Activated CD8-positive, alpha-beta memory T cell treated with anti-CD3 and anti-CD28 coated beads, Interleukin-2, amount 50 U/mL, for 4 hours (primary cell): ENCODE results near the gene SYNDIG1L.
"Not testable (repeated sequence)": the region's sequence is repeated elsewhere in the genome, so short reads cannot be mapped to it uniquely, and the experiment has no call there.

Experiments
- DNase-seq: peaks from one replicate; pipeline ENCODE4 v3.0.0-alpha.2; 2020

SYNDIG1L gene

DNA sequence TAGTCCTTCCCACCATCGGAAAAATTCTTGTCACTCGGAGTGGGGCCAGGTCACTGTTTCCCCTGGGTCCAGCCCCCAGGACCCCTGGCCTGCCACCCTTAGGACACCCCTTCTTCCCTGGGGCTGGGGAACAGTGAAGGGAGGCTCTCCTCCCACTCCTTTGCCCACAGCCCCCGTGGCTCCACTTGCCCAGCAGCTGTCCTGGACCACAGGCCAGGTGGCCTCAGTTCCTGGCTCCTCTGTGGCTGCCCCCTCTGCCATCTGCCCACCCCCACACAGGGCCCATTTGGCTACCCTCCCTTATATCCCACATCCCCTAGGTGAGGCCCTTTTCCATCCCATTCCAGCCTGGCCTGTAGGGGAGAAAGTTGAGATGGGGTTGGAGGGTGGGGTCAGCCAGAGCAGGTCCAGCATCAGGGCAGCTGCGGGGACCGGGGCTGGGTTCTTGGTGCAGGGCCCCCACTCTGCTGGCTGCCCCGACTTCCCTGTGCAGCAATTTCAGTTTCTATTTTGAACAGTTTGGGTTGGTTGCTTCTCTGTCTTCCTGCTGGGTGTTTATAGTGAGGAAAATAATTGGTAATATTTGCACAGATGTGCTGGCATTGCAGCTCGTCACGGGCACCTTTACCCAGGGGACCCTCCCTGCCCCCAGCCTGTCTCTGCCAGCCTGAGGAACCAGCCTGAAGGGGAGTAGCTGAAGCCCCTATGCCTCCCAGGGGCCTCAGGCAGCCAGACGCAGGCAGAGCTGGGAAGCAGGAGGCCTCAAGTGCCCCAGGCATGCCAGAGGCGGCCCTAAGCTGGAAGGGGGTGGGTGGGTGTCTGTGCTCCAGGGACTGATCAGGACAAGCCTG, 23.4 kb downstream of the SYNDIG1L start:
- DNase-seq, result no peak

DNA sequence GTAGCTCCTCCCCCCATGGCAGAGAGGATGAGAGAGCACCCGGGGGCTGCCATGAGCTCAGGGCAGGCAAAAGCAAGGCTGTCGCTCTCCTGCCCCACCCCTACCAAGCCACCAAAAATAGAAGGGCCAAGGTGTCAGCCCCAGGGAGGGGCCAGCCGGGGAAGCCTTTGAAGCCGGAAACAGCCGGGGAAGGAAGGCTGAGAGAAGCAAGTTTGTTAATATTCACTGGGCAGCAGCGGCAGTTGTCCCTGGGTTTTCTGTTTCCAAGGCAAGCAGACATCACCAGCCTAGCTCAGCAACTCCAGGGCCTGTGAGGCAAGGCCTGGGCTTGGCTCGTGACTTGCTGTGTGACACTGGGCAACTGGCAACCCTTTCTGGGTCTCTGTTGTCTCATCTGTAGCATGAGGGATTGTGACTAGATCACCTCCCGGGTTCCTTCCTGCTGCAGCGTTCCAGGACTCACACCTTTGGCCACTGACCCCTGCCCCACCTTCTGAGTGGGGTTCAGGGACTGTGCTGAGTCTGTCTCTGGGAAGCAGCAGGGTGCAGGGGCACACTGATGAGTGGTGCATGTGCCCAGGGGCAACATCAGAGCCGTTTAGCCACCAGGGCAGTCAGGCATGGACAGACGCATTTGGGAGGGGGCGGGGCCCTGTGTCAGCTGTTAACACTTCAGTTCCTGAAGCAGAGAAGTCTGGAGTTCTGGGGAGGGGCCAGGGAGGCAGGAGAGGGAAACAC, 24.3 kb downstream of the SYNDIG1L start:
- DNase-seq, result peak; percentile 63

DNA sequence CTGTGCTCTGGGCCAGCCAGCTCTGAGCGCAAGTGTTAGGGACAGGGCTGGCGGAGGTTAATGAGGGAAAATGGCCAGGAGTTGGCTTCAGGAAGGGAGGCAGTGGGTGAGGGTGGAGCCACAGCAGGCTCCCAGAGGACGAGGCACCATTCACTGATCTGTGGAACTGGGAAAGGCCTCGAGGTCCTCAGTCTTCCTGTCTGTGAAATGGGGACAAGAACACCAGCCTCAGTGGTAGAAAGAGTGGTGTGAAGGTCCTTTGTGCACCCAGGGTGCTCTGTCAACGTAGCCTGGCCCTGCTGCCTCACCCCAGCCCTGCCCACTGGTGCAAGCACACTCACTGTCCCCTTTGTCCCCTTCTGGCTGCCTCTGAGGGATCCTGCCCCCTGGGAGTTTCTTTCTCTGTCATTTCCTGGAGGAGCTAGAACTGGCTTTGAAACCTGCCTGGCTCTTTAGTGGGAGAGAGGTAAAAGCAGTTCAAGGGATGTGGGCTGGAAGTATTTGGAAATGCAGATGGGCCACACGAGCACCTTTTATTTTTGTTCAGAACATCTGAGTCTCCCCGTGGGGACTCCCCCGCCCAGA, 25.0 kb downstream of the SYNDIG1L start:
- no peak for DNase-seq

DNA sequence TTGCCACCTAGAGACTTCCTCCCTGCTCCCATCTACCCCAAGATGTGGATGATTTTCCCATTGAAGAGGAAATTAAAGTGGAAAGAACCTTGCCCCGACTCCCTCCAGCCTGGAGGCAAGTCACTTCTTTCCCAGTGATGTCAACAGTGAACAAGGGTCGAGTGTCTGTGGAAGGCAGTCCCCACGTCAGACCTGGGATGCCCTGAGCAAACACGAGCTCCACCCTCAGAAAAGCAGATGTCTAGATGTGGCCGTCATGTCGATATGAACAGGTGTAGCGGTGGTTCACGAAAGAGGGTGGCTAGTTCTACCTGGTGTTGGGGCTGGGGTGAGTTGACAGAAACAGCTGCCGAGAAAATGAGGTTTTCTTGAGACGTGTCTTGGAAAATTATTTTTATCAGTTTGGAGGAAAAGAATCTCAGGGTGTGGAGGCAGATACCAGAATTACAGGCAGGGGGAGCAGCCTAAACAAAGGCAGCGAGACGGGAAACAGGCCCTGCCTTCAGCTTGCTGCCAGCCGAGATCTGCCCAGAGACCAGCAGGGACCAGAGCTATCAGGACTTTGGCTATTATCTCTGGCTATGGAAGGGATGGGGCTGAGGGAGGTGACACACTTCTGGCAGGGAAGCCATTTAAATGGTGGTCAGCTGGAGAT, 25.9 kb downstream of the SYNDIG1L start:
- no peak for DNase-seq

DNA sequence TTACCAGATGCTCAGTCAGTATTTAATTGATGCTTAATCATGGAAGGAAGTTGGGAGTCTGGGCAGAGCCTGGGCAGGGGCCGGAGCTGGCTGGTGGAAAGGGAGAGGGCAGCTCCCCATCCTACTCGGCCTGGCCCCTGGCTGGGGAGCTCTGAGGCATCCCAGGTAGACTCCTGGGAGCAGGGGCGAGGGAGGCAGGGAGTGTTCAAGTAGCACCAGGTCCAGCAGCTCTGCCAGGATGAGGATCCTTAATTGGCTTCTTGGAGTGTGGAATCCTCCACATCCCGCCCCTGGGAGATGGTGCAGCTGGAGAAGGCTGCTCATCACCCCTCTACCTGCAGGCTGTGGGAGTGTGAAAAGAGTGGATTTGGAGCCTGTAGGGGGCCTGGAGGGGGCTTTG, 30.9 kb downstream of the SYNDIG1L start:
- DNase-seq, result no peak

DNA sequence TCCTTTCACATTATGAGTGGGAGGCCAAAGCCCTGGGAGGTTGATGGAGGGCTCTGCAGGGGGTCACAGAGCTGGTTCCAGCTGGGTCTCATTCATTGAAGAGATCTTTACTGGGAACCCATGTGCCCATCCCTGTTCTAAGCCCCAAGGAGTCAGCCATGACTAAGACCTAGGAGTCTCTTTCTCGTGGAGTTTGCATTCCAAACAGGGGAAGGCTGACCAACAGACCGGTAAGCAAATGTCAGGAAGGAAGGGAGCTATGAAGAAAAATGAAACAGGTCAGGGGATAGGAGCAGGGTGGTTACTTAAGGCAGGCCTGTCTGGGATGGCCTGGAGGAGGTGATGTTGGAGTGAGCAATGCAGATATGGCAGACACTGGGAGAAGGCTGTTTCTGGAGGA, 31.5 kb downstream of the SYNDIG1L start:
- DNase-seq, result no peak

DNA sequence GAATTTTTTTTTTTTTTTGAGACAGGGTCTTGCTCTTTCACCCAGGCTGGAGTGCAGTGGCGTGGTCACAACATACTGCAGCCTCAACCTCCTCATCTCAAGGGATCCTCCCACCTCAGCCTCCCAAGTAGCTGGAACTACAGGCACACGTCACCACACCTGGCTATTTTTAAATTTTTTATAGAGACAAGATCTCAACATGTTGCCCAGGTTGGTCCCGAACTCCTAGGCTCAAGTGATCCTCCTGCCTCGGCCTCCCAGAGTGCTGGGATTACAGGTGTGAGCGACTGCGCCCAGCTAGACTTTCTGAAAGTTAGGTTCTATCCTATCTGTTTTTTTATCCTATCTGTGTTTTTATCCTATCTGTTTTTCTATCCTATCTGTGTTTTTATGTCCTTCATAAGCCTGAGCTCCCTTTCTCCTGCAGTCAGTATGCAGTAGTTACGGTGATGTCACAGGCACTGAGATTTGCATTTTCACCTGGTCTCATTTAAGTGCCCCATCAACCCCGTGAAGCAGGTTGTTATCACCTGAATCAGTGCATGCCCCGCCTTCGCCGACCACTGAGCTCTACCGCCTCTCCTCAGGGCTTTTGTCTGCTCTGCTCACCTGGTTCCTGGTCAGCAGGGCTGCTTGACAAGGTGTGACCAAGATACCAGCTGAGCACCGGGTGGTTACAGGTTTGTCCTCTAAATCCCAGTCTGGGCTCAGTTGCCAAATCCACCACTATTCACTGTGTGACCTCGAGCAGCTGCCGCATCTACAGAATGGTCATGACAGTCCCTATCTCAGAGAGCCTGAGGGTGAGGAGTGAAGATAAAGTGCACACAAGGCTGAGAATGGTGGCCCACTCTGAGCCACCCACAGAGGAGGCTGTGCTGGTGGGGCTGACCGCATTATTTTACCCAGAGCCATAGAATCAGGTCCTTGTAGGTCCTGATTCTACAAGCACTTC, 33.1 kb downstream of the SYNDIG1L start:
- DNase-seq, result no peak

DNA sequence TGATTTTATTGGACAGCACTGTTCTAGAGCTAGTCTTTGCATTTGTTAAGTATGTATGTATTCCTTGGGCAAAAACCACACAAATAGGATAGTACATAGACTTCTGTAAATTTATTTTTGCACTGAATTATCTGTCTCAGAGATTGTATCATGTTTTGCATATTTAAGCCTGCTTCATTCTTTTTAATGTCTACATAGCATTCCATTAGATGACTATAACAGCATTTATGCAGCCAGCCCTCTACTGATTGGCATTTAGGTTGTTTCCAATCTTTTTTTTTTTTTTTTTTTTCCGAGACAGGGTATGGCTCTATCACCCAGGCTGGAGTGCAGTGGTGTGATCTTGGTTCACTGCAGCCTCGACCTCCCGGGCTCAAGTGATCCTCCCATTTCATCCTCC, 34.5 kb downstream of the SYNDIG1L start:
- DNase-seq, result no peak

DNA sequence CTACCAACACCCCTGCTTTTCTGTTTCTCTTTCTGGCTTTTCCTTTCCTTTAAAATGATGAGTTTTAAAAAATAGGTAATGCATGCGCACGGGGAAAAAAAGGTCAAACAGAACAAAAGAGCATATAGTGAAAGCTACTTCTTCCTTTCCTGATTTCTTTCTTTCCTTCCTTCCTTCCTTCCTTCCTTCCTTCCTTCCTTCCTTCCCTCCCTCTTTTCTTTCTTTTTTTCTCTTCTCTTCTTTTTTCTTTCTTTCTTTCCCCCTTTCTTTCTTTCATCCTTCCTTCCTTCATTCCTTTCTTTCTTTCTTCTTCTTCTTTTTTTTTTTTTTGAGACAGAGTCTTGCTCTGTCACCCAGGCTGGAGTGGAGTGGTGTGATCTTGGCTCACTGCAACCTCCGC, 35.5 kb downstream of the SYNDIG1L start:
- not testable (repeated sequence) for DNase-seq

DNA sequence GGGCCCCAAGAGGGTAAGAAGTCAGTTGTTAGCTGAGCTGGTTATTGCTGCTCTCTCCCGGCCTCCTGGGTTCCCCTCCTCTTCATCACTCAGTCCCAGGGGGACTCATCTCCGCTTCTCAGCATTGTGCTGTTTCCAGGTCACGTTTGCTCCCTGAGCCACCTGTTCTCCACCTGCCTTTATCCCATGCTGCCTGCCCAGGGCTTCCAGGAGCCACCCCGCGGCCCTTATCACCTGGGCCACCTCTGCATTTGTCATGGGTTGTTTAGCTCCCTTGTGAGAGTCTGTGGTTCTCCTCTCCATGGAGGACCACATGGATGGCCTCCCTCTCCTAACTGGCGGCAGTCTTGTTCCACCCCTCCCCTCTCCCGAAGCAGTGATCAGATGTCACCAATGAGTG, 36.0 kb downstream of the SYNDIG1L start:
- no peak for DNase-seq

DNA sequence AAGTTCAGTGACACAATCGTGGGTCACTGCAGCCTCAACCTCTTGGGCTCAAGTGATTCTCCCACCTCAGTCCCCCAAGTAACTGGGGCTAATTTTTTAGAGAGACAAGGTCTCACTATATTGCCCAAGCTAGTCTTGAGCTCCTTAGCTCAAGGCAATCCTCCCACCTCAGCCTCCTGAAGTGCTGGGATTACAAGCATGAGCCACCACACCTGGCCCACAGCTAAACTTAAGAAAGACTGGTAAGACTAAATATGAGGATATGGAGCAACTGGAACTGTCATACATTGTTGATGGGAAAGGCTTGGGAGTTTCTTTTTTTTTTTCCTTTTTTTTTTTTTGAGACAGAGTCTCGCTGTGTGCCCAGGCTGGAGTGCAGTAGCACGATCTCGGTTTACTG, 43.8 kb downstream of the SYNDIG1L start:
- no peak for DNase-seq

DNA sequence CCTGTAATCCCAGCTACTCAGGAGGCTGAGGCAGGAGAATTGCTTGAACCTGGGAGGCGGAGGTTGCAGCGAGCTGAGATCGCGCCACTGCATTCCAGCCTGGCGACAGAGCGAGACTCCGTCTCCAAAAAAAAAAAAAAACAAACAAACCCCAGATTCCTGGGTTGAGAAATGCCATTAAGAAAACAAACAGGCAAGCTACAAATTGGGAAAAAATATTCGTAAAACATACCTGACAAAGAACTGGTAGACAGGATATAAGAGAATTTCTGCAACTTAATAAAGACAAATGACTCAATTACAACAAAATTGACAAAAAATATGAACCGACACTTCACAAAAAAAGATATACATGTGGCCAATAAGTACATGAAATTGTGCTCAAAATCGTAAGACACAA, 44.4 kb downstream of the SYNDIG1L start:
- DNase-seq, result not testable (repeated sequence)

DNA sequence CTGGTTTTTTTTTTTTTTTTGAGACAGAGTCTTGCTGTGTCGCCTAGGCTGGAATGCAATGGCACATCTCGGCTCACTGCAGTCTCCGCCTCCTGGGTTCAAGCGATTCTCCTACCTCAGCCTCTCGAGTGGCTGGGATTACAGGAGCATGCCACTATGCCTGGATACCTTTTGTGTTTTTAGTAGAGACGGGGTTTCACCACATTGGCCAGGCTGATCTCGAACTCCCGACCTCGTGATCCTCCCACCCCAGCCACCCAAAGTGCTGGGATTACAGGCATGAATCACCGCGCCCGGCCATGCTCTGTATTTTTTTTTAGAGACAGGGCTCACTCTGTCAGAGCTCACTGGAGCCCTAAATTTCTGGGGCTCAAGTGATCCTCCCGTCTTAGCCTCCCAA, 45.2 kb downstream of the SYNDIG1L start:
- no peak for DNase-seq

DNA sequence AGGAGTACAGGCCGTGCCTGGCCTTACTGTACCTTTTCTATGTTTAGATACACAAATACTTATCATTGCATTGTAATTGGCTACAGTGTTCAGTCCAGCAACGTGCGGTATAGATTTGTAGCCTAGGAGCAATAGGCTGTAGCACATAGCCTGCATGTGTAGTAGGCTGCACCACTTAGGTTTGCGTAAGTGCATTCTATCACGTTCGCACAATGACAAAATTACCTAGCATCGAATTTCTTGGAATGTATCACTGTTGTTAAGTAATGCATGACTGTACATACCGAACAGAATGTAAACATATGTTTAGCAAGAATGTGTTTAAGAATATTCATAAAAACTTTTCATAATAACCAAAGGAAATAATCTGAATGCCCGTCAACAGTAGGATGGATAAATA, 45.8 kb downstream of the SYNDIG1L start:
- no peak for DNase-seq

DNA sequence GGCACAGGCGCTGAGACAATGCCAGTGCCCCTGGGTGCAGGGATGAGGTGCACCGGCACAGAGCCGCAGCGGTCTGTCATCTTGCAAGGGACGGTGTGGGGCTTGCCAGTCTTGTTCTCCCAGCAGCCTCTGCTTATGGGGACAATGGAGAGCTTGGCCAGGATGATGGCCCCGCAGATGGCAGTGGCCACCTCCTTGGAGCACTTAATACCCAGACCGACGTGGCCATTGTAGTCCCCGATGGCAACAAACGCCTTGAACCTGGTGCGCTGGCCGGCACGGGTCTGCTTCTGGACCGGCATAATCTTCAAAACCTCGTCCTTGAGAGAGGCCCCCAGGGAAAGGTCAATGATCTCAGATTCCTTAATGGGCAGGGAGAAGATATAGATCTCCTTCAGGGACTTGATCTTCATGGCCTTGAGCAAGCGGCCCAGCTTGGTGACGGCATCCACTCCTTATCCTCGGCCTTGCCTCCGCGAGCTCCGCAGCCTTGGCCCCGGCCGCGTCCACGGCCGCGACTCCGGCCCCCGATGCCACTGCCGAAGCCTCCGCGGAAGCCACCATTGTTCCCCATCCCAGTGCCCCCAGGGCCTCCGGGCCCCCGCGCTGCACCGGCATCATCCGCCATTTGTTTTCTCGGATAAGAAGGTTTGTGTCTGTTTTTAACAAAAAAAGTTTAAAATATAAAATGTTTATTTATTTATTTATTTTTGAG, 47.9 kb downstream of the SYNDIG1L start:
- no peak for DNase-seq

DNA sequence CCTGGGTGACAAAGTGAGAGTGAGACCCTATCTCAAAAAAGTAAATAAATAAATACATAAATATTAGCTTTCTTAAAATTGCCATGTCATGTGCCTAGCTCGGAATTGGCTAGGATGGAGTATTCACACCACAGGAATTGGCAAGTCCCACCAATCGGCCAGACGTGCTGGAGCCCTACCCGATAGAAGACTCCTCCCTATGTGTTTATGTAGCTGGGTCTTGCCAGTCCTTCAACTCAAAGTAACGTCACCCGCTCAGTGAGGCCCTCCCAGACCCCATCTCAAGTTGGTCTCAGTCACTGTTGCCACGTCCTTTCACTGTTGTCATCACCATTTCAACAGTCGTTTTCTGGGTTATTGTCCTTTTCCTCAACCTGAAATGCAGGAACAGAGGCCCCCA, 57.6 kb downstream of the SYNDIG1L start:
- DNase-seq, result no peak

DNA sequence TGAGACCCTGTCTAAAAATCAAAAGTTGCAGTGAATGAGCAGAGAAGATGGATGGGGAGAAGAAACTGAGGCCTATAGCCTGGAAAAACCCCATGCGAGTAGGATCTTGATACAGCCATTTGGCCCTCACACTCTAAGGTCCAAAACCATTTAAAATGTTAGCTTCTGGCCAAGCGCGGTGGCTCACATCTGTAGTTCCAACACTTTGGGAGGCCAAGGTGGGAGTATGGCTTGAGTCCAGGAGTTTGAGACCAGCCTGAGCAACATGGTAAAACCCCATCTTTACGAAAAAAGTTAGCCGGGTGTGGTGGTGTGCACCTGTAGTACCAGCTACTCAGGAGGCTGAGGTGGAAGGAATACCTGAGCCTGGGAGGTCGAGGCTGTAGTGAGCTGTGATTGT, 58.0 kb downstream of the SYNDIG1L start:
- no peak for DNase-seq

DNA sequence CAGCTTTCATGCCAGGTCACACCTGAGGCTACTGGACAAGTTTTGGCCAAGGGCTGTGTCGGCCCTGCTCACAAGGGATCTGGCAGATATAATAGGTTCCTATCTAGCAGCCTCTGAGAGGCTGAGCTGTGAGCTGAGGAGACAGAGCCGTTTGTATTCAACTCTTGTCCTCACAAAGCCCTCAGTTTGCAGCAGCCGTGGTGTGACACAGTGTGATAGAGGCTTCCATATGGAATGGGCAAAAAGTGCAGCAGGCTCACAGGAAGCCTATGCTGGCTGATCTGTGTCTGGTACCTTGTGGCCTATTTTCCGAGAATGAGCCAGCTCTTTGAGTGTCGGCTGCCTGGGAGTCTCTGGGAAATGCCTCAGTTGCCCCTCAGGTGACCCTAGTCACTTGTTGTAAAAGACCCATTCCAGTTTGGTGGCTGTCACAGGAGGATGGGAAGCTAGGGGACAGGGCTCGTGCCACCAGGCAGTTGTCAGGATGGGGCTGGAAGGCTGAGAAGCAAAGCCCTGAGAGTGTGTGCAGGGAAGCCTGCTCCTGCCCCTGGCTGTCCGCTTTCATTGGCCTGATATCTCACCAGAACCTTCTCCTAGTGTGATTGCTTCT, 61.6 kb downstream of the SYNDIG1L start:
- DNase-seq, result no peak

DNA sequence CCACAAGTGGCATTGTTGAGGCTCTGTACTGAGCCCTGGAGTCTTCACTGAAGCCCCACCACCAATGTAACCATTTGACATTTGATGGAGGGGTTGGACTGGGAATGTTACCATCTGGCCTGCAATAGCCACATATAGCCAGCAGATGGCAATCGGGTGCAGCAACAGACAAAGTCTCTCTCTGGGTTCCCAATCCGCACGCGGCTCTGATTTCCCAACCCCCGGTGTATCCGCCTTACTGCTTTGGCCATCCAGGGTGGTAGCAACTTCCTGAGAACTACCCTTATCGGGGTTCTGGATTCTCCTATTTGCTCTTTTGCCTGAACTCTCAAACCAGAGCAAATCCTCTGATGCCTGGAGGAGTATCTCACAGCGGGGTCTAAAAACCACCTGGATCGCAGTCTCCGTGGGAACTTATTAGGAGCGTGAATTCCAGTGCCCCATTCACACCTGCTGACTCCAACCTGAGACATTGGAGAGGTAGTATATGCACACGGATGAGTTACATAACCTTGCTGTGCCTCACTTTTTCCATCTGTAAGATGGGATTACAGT, 63.6 kb downstream of the SYNDIG1L start:
- DNase-seq, result peak; percentile 64

DNA sequence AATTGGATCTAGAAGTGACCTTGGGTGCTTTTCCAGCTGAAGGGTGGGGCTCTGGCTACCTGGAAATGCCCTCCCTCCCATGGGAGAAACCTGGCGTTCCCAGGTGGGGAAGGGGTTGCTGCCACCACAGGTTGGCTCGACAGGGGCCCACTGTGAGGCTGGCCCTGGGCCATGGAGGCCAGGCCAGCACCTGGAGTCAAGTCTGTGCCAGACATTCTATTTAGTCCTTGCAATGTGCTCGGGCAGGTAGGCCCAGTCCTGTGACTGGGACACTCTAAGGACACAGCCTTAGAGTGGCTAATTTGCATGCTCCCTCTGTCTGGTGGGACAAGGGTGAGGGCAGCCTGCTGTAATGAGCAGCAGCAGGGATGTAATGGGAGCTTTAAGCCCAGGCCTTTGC, 65.8 kb downstream of the SYNDIG1L start:
- DNase-seq, result no peak
